AG20443 (cell line): ENCODE data around the gene SFXN5.

Experiments used
- DNase-seq: peaks from one replicate; pipeline ENCODE4 v3.0.0; 2012; ENCODE audit warnings: low spot score, mixed read lengths

The SFXN5 gene

DNA sequence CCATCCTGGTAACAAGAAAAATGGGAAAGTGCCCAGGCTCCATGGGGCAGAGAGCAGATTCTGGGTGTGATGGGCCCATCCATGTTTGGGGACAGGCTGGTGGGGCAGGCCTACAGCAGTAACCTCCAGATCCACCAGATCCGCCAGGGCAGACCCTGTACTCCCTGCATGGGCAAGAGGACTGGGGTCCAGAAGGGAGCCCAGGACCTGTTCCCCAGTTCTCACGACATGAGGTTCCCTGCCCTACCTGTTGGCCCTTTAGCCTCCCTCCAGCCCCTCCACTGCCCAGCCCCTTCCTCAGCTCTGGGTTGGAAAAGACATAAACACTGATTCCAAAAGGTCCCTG is 115.5 kb downstream of the SFXN5 start:
- DNase-seq, result no peak

DNA sequence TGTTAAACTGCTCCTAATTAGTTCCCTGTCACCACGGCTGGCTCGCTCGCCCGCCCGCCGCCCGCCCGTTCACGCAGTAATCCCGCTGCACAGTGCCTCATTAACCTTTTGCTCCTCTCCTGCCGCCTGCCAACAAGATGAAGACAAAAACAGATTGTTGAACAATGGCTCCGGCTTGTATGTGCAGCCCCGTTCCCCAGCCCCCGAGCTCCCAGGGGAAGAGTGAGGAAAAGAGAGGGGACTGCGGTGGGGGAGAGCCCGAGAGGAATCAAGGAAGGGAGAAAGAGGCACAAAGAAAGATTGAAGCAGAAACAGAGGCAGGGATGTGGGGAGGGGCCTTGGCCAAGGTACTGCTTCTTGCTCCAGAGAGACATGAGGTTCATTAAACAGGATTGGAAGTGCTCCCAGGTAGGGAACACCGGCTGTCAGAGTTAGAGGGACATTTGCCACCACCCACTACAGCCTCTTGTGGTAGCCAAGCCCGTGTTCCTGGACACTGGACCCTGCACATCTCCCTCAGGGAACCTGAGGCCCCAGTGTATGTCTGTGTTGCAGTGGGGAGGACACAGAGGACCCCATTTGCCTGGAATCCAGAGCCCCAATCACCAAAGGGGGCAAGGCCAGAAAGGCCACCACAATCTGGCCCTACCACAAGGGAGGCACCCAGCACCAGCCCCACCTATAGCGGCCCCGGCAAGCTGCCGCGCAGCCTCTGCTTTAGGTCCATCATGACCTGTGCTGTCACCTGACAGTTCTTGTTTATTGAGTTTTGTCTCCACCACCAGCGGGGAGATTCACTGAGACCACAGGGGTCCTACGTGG is 116.1 kb downstream of the SFXN5 start:
- no peak for DNase-seq

DNA sequence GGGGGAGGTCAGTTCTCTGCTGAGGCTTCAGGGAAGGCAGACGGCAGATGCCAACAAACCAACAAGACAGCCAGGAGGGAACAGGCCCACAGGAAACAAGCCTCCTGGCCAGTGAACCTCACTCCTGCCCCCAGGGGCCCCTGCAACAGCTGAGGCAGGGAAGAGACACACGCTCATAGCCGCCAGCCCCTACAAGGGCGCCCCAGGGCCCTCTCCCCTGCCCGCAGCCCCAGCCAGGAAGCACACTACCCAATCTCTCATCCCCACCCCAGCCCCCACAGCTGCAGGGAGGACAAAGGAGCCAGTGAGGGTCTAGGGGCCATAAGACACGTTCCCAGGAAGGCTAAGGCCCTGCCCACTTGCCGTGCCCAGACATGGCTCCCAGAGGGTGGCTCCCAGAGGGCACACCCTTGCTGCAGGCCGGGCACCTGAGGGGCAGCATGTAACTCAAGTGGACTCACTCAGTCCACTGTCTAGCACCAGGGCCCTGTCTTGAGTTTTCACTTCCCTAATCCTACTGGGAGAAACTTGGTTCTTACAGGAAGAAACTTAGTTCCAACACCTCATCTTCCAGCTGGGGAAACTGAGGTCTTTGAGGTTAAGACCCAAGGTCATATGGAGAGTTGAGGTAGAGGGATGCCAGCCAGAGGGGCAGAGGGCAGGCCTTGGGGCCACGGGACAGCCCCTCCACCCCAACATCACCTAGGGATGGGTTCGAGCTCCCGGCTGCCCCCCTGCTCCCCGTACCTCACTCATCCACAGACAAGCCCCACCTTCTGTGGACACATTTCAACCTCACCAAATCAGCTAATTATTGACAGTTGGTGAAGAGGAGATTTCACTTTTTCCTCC is 116.9 kb downstream of the SFXN5 start:
- DNase-seq, result no peak

DNA sequence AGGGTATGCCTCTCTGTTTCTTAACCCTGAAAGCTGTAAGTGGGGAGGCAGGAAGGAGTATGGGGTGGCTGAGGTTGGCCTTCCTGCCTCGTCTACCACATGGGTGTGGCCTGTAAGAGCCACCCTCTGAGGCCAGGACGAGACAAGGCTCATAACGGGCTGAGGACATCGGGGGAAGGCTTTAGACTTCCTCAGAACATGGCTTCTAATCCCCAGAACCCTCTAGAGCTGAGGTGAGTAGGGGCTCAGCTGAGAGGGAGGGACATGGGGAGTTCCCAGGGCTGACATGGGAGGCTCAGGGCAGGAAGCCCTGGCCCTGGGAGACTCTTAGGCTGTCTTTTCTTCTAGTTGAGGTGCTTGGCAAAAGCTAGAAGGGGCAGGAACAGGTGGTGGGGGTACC is 117.5 kb downstream of the SFXN5 start:
- no peak for DNase-seq

DNA sequence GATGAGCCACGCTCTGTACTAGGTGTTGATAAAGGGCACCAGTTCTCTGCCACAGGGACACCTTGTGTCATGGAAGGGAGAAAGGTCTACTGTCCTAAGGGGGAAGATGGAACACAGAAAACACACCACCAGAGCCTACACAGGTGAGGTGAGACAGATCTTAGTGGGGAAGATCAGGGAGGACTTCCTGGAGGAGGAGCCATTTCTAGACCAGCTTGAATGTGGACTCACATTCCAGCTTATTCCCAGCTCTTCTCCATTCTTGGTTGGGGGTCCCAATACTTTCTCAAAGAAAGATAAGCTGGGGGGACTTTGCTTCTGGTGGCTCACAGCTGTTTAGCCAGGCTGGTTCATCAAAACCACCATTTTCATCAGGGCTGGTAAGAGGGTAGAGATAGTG is 118.0 kb downstream of the SFXN5 start:
- no peak for DNase-seq

DNA sequence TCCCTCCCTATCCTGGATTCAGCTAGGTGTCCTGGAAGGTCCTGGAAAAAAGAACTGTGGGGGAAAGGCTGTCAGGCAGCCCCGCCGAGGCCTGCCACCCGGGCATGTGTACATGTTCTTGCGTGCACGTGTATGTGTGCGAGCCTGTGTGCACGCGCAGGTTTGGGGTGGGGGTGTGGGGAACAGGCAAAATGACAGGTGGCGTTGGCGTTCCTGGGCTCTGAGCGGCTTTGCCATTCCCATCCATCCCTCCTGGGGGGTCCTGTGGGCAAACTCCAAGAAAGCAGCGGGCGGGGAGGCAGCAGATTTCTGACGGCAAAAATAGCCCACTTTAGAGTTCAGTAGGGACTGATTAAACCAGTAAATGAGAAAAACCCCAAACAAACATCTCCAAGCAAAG is 118.6 kb downstream of the SFXN5 start:
- DNase-seq, result no peak

DNA sequence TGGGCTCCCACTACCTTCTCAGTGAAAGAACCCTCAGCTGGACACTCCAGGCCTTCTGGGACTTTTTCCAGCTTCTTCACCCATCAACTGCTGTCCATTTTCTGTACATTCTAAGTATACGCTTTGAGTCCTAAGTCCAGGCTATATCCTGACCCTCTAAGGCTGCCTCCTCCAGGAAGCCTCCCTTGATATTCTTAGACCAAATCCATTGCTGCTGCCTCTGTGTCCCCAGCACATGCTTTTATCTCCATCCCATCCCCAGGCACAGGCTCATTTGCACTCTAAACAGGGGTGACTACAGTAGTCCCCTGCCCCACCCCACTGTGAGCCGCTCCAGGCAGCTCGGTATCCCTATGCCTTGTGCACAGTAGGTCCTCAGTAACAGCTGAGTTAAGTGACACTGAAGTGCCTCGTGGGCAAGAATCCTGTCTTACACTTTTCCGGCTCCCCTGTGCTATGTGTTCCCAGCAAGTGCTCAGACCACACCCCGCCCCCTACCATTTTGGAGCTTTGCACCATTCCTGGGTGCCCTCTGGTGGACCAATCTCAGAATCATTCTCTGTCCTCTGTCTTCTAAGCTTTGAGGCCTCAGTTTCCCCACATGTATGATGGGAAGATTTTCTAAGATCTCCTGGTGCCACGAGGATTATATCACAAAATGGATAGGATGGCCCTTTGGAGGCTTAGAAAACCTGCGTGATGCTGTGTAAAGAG is 119.2 kb downstream of the SFXN5 start:
- no peak for DNase-seq

DNA sequence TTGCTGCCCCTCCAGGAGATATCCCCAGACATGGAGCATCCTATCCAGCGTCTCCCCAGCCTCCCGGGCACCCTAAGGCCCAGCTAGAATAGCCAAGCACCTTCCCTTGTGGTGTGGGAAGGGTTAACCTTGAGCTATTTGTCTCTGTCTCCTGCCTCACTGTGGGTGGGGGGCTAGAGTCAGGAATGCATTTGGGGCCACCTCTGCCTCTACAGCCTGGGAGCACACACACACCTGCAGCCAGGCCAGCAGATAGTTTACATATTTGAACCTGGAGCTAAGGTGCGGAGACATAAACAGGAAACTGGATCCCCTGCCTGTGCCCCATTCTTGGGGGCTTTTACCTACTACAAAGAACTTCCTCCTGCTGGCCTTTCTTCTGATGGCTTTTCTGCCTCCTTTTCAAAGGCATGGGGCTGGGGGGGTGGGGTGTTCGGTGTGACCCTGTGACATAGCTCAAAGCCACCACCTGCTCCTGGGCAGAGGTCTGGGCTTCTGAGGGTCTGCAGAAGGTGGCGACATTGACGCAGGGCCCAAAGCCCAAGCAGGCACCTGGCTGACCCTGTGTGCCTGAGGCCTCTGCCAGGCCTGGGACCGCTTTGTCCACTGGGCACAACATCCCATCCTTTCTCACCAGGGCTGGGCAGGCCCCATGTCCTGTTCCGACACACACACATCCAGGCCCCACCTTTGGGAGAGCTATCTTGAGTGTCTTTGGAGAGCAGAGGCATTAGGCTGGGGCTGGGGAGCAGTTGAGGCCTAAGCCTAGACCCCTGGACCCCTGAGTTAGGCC is 120.0 kb downstream of the SFXN5 start:
- DNase-seq, result no peak

DNA sequence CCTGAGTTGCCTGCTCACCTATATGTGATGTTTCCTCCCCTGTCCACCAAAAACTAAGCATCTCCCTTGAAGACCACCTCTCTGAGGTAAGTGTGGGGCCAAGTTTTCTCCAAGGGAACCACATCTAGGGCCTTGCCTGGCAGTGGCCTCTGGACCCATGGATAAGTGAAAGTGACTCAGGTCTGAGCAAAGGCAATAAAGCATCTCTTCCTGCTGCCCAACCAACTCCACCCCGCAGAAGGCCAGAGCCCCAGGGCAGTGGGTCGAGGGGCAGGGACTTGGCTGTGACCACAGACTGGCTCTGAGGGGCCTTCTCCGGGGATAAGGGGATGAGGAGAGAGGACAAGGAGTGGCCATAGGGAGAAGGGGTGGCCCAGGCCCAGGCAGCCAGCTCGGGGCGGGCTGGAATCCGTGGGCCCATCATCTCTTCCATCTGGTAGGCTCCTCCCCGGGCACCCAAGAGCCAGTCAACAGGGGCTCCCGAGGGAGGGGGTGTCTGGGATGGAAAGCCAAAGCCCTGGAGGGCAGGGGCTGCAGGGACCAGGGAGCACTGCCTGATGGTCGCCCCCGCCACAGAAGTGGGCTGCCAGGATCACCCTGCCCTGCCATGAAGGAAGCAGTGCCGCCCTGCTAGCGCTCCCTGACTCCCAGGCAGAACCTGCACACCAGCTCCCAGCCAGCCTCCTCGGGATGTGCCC is 120.8 kb downstream of the SFXN5 start:
- DNase-seq, result no peak

DNA sequence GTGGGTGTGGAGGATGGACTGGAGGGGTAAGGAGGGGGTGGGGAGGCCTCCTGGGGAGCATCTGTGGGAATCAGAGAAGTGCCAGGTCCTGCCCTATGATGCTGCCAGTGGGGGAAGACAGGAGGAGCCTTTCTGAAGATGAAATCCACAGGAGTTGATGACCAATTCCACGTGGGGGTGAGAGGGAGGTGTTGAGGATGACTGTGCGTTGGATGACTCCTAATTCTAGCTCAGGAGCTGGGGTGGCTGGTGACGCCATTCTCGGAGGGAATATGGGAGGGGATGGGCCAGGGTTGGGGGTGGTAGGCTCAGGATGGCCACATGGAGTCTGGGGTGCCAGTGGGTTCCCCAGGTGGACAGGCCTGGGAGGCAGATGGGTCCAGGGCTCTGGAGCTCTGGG is 121.9 kb downstream of the SFXN5 start:
- no peak for DNase-seq

DNA sequence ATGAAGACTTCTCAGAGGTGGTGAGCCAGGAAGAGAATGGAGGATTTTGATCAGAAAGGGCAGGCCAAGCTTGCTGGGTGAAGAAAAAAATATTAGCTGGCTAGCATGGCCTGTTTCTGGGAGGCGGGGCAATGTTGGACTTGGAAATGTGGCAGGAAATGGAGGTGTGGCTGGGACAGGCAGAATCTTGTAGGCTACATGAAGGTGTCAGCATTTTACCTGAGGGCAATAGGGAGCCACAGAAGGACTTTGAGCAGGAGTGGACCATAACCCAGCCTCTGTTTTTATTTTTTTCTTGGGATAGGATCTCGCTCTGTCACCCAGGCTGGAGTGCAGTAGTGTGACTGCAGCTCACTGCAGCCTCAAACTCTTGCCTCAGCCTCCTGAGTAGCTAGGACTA is 122.5 kb downstream of the SFXN5 start:
- DNase-seq, result no peak

DNA sequence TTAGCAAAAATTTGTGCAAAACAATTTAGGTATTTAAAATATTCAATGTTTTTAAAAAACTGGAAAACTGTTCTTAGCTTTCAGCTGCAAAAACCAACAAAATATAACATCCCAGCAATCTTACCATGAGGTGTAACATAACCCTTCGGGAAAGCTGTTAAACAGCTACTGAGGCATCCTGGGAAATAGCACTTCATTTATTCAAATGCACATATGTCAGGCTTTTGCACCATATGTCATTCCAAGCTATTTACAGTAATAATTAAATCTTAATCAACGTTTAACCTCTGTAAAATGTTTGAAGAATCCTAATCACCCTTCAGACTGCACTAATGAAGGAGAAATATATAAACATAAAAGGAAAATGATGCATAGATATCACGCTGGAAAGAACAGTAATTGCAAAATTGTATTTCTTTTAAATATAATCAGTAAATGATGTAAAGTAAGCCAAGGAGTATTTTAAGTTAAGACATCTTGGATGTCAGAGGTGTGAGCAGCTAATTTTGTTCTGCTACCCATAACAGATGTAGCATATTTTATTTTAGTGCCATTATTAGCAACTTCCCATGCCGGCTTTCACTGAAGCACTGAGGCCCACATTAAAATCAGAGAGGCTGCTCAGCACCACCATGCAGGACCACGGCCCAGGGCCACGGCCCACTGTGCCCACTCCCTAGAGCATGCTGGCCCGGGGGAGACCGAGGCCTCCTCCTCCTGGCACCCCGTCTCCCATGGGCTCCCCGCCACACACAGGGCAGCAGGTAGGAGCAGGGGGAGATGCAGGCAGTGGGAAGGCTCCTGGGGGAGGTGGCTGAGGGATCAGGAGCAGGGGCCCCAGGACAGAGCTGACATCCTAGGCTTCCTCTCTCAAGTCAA is 123.3 kb downstream of the SFXN5 start:
- DNase-seq, result no peak

DNA sequence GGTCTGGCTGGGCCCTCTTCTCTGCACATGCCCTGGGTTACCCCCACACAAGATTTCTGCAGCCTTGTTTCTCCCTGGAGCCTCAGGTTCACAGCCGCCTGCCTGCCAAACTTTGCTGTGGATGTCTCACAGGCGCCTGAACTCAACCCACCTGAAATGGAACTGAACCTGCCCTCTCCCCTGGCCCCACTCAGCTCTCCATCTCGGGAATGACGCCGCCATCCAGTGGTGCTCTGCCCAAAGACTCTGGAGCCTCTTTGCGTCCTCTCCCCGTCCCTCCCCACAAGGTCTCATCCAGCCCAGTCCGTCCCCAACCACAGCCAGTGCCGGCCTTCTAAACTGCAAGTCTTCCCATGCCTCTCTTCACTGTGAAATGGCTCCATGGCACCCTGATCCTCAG is 125.0 kb downstream of the SFXN5 start:
- DNase-seq, result no peak

DNA sequence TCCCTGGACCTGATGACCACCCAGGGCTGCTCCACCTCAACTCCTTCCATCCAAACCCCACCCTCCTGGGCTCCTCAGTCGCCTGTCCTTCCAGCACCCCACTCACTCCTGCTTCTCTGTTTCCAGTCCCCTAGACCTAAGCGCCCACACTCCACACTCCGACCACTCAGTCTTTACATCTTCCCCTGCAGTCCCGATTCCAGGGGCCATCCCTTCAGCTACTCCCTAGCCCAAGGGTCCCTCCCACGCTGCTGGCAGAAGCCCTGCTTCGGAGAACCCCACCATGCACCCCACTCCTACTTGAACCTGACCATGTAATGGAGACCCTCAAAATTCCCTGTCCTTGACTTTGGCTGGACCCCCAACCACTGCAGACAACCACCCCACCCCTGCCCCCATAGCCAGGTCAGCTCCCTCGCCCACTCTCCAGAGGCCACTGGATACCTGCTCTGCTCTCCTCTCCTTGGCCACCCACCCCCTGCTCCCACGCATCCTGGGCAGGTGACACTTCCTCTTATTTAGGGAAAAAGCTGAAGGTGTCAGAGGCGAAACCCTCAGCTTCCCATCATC is 126.0 kb downstream of the SFXN5 start:
- DNase-seq, result no peak

DNA sequence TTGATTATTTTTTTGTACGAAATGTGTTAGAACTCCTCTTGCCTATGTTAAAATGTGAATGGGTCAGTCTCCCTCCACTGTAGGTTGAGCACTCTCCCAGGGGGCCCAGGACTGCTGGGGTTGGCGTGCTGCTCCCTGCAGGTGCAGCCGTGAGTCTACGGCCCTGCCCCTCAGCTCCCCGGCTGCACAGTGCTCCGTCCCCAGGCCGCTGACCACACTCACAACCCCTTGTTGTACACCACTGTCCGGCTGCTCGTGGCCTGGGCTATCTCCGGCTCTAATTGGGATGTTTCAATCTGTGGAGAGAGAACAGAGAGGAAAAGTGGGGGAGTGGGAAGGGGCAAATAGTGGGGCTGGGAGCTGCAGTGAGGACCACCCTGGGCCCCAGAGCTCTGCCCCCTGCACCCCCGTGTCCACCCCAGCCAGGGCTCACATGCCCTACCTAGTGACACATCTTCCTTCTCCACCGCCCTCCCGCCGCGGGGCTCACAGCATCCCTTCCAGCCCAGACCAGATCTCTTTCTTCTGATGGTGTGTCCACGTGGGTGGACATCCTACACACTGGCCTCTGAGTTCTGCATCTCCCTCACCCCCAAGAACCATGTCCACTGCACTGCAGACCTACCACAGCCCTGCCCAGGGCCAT is 126.6 kb downstream of the SFXN5 start:
- no peak for DNase-seq

DNA sequence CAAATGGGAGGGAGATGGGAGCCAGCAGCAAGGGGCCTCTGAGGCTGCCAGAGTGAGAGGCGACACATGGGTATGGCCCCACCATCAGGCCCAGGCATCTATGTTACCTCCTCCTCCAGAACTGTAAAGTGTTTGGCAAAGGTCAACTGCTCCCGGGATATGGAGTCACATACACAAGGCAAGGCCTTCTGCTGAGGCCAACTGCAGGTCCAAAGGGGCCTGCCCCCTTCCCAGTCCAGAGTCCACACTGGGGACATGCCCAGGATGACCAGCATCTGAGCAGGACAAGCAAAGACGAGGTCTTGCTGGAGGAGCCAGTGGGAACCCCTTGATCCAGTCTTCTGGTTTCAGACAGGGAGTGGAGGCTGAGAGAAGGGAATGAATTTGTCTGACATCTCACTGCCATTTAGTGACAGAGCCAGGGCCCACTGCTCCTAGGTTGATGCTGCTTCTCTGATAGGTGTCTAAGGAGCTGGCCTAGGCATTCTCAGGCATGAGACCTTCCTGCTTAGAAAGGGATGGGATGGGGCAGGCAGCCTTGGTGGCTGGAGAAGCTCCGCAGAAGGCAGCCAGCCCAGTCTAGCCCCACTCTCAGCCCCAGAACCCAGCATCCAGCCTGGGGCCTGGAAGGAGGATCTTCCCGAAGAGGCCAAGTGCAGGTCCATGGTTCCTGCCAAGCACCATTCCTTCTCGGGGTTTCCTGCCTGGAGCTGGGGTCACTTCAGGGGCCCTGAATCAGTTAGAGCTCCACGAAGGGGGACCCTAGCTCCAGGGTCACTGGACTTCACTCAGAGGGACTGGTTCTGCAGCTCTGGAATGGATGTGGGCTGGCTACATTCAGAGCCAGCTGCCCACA is 127.7 kb downstream of the SFXN5 start:
- DNase-seq, result no peak

DNA sequence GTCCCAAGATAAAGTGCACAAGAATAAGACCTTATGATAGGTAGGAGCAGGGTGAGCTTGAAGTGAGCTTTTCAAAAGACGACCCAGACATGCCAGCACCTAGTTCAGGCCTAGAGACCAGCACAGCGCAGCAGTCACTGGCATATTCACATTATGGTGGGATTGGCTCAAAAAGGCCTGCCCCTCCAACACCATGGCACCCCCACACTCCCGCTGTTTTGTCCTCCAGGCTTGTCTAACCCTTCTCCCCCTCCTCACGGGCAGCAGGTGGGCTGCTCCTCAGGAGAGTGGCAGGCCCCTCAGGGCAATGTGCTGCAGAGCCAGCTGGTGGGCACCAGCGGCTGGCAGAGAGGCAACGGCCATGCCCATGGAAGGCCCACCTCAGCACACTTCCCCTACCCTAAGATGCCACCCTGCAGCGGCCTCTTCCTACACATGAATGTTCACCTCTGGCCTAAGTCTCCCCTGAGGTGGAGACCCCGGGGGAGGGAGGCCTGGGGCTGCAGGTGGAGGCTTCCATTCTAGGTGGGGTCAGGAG is 128.6 kb downstream of the SFXN5 start:
- DNase-seq, result no peak

DNA sequence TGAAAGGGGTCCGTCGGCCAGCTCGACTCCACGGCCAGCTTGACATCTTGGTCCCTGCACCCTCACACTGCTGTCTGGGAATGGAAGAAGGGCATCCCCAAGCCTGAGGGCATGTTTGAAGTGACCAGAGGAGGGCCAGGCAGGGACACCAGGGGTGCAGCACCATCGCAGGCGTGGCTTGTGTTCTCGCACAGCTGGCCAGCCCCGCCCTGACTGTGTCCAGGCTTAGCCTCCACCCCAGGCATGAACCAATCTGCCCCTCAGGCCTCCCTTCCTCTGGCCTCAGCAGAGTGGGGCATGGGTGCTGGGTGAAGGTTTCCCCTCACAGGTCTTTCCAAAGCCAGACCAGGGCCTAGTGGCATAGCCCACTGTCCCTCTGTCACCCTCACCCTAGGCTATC is 129.2 kb downstream of the SFXN5 start:
- no peak for DNase-seq
